ENCODE data around the gene PROKR2. TPM values are rescaled to one million over a fixed set of nuclear protein-coding genes. Genes with fewer than 3 reads are reported as not detected.

The PROKR2 gene
- total and polyA plus RNA-seq, 9 of the 15 experiments (the other 6 are each of a cell fraction or from before 2014, with no cell fraction given): not detected

- no peak overlapping the region for H3K9ac ChIP-seq (ENCODE audit: insufficient read depth in 1 of 2, low read depth in 2 of 2, low read length in 2 of 2)
- H2AFZ ChIP-seq (ENCODE audit: low read depth, low read length): no peak overlapping the region
- H3K27me3 ChIP-seq (ENCODE audit: control insufficient read depth in 2 of 2, insufficient read depth in 2 of 2, low read length in 2 of 2): peaks cover 0 to 25% of the 10 kb centered on the region in 2 experiments; a peak in 3 of 5 replicates
- no peaks in the 10 kb centered on the region for H3K9me3 ChIP-seq (replicated peaks; ENCODE audit: control insufficient read depth, insufficient read depth, low read depth, low read length)
- no TSS peak for BruUV-seq (replicated peaks)
- H3K27ac ChIP-seq (ENCODE audit: extremely low read depth, low read depth, low read length): no peak overlapping the region
- in situ Hi-C loops (cut with MboI): no loop called here
- intact Hi-C loops (cut with micrococcal nuclease): no loop called here
- no peak overlapping the region for H3K4me2 ChIP-seq (ENCODE audit: insufficient read depth, low read length)
- no peaks in the 10 kb centered on the region for H3K79me2 ChIP-seq (ENCODE audit: control insufficient read depth, insufficient read depth, low read length)
- CTCF ChIA-PET (ENCODE audit: low intra/inter-chr PET ratio): no interaction called here
- no peak for TF ChIP-seq LARP7 (IDR thresholded peaks at IDR 0.05)
- no peak for TF ChIP-seq SNIP1 (IDR thresholded peaks at IDR 0.05; ENCODE audit: low read depth)
- TF ChIP-seq ZNF79 (CRISPR knock-in tag; IDR thresholded peaks at IDR 0.05; ENCODE audit: low read depth): no peak
- no peak for TF ChIP-seq MYNN (IDR thresholded peaks at IDR 0.05)
- no peak for TF ChIP-seq MYNN (CRISPR knock-in tag; IDR thresholded peaks at IDR 0.05)
- TF ChIP-seq, protein P1, sequence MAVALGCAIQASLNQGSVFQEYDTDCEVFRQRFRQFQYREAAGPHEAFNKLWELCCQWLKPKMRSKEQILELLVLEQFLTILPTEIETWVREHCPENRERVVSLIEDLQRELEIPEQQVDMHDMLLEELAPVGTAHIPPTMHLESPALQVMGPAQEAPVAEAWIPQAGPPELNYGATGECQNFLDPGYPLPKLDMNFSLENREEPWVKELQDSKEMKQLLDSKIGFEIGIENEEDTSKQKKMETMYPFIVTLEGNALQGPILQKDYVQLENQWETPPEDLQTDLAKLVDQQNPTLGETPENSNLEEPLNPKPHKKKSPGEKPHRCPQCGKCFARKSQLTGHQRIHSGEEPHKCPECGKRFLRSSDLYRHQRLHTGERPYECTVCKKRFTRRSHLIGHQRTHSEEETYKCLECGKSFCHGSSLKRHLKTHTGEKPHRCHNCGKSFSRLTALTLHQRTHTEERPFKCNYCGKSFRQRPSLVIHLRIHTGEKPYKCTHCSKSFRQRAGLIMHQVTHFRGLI (CRISPR knock-in tag; IDR thresholded peaks at IDR 0.05): no peak
- no peak for TF ChIP-seq PKNOX1 (IDR thresholded peaks at IDR 0.05)
- H3K4me1 ChIP-seq (replicated peaks in 1 of 2; ENCODE audit: control insufficient read depth in 2 of 2, insufficient read depth in 2 of 2, low read length in 2 of 2): no peaks in the 10 kb centered on the region
- FAIRE-seq (no peak), DNase-seq (ENCODE audit: extremely low read depth in 1 of 4, low spot score in 3 of 4) (no peak), ATAC-seq (no peak)
- H3K4me3 ChIP-seq: no peak overlapping the region
- no peaks in the 10 kb centered on the region for H4K20me1 ChIP-seq (replicated peaks; ENCODE audit: control insufficient read depth, insufficient read depth, low read length)
- no peaks in the 10 kb centered on the region for H3K9me1 ChIP-seq (ENCODE audit: control insufficient read depth, insufficient read depth, low read length)
- 1% methylated on average over 16 of the region's 28 CpGs for WGBS (ENCODE audit: insufficient coverage, low coverage, missing lambda C conversion rate)
- H3K36me3 ChIP-seq (ENCODE audit: control insufficient read depth, insufficient read depth, low read length): no peaks in the 10 kb centered on the region
- POLR2A ChIA-PET: no interaction called here
Observed at GRCh38 chr20:5315807-5316187, 957 bp downstream of the PROKR2 start.
